ENCODE results near the gene GNG13.

The GNG13 gene

GRCh38 chr16:792221-792995, 8.1 kb downstream of the GNG13 start:
- DNase-seq, result no peak

- DNase-seq, result no peak
These were observed 9.4 kb downstream of the GNG13 start for GRCh38 chr16:791131-791530.

GRCh38 chr16:790086-790485, 10.4 kb downstream of the GNG13 start:
- DNase-seq, result no peak

GRCh38 chr16:789191-789850, 11.2 kb downstream of the GNG13 start:
- no peak for DNase-seq

GRCh38 chr16:788399-789126, 12.0 kb downstream of the GNG13 start, which contains the start of gene CHTF18:
Gene CHTF18, plus strand, starts transcription at chr16:788620. Its CDS starts 65 bp downstream, at chr16:788685.
- peak; percentile 74 for DNase-seq

- no peak for DNase-seq
These were observed 12.5 kb downstream of the GNG13 start, which contains the start of gene RPUSD1 for GRCh38 chr16:787978-788398. Gene RPUSD1, minus strand, starts transcription at chr16:788381. Its CDS starts 644 bp downstream, at chr16:787737.

GRCh38 chr16:787321-787966, 13.1 kb downstream of the GNG13 start:
- no peak for DNase-seq

GRCh38 chr16:785563-786535, 14.7 kb downstream of the GNG13 start:
- DNase-seq, result no peak

GRCh38 chr16:784431-784830, 16.1 kb downstream of the GNG13 start:
- DNase-seq, result no peak

GRCh38 chr16:783404-784161, 17.0 kb downstream of the GNG13 start:
- DNase-seq, result no peak

- no peak for DNase-seq
These were observed 17.6 kb downstream of the GNG13 start for GRCh38 chr16:782766-783403.

- no peak for DNase-seq
These were observed 18.3 kb downstream of the GNG13 start for GRCh38 chr16:782258-782657.

GRCh38 chr16:781346-782010, 19.1 kb downstream of the GNG13 start:
- no peak for DNase-seq

GRCh38 chr16:780296-780695, 20.2 kb downstream of the GNG13 start:
- DNase-seq, result no peak

- no peak for DNase-seq
These were observed 21.0 kb downstream of the GNG13 start for GRCh38 chr16:779561-779960.

GRCh38 chr16:778909-779527, 21.5 kb downstream of the GNG13 start:
- no peak for DNase-seq

- no peak for DNase-seq
These were observed 22.1 kb downstream of the GNG13 start for GRCh38 chr16:778447-778846.

GRCh38 chr16:777826-778225, 22.7 kb downstream of the GNG13 start:
- no peak for DNase-seq

- DNase-seq, result no peak
These were observed 23.7 kb downstream of the GNG13 start for GRCh38 chr16:776824-777223.

Data from DMS 273 treated with DMSO at 0.1 percent for 48 hours (cell line).